WTC11 (cell line): Measurements from ENCODE around the gene EME2. TPM values are rescaled to one million over a fixed set of nuclear protein-coding genes. Genes with fewer than 3 reads are reported as not detected.

Experiments used
- ATAC-seq: fragments of 200-7000 bp; cut with Tn5 transposase; 2 replicates; pipeline ENCODE4 v1.10.0; 2021; ENCODE audit warnings: mild to moderate bottlenecking, moderate library complexity
- CTCF ChIA-PET: fragments of 300-600 bp; sonication (Branson Sonifier 250); formaldehyde crosslinking; loops from one replicate; lab custom pipeline; 2021; ENCODE audit warnings: antibody characterized with exemption; lab: Charles Lee
- POLR2A ChIA-PET: fragments of 350-600 bp; sonication (Branson Sonifier 250); formaldehyde crosslinking; loops from one replicate; lab custom pipeline; 2021; ENCODE audit warnings: antibody characterized with exemption; lab: Charles Lee
- DNase-seq: peaks from one replicate; pipeline ENCODE4 v3.0.0; 2021; ENCODE audit warnings: low spot score
- H3K27ac Mint-ChIP-seq: 2 replicates; pipeline ENCODE4 v1.8.0; 2021; ENCODE audit warnings: mixed read lengths
- H3K27me3 Mint-ChIP-seq: 2 replicates; pipeline ENCODE4 v1.8.0; 2021; ENCODE audit warnings: low read depth, mild to moderate bottlenecking, moderate library complexity, mixed read lengths
- H3K36me3 Mint-ChIP-seq: 2 replicates; pipeline ENCODE4 v1.8.0; 2021; ENCODE audit warnings: mixed read lengths
- H3K4me1 Mint-ChIP-seq: 2 replicates; pipeline ENCODE4 v1.8.0; 2022; ENCODE audit warnings: mixed read lengths
- H3K4me3 Mint-ChIP-seq: 2 replicates; pipeline ENCODE4 v1.8.0; 2021; ENCODE audit warnings: mild to moderate bottlenecking, moderate library complexity, mixed read lengths
- H3K9me3 Mint-ChIP-seq: 2 replicates; pipeline ENCODE4 v1.8.0; 2021; ENCODE audit warnings: mixed read lengths
- CBFB ChIP-seq: sonication (generic); formaldehyde crosslinking; IDR thresholded peaks from 2 replicates; pipeline ENCODE4 v1.8.1; 2022; ENCODE audit warnings: mild to moderate bottlenecking, low read depth, missing genetic modification reagents
- CREB1 ChIP-seq: sonication (generic); formaldehyde crosslinking; IDR thresholded peaks from 2 replicates; pipeline ENCODE4 v1.8.0; 2023; ENCODE audit warnings: mild to moderate bottlenecking, missing genetic modification reagents
- FOXP1 ChIP-seq: sonication (generic); formaldehyde crosslinking; IDR thresholded peaks from 2 replicates; pipeline ENCODE4 v1.8.0; 2022; ENCODE audit warnings: missing genetic modification reagents, mild to moderate bottlenecking, moderate library complexity, borderline replicate concordance
- GTF2I ChIP-seq: fragments of 250-450 bp; sonication (Bioruptor Pico); conservative IDR thresholded peaks from 2 replicates; pipeline ENCODE4 v1.4.0; 2021; ENCODE audit warnings: mild to moderate bottlenecking
- NFYB ChIP-seq: sonication (generic); formaldehyde crosslinking; conservative IDR thresholded peaks from 2 replicates; pipeline ENCODE4 v1.8.0; 2022; ENCODE audit warnings: low read depth, missing genetic modification reagents
- SMAD3 ChIP-seq: sonication (generic); formaldehyde crosslinking; IDR thresholded peaks from 2 replicates; pipeline ENCODE4 v1.8.0; 2022; ENCODE audit warnings: missing genetic modification reagents, mild to moderate bottlenecking, borderline replicate concordance
- TEAD1 ChIP-seq: sonication (generic); formaldehyde crosslinking; IDR thresholded peaks from 2 replicates; pipeline ENCODE4 v1.8.0; 2022; ENCODE audit warnings: mild to moderate bottlenecking, missing genetic modification reagents
- ZNF121 ChIP-seq: sonication (generic); formaldehyde crosslinking; IDR thresholded peaks from 2 replicates; pipeline ENCODE4 v1.8.0; 2023; ENCODE audit warnings: missing genetic modification reagents
- ZNF263 ChIP-seq: sonication (generic); formaldehyde crosslinking; IDR thresholded peaks from 2 replicates; pipeline ENCODE4 v1.8.1; 2022; ENCODE audit warnings: low read depth, mild to moderate bottlenecking, moderate library complexity, missing genetic modification reagents
- ZNF423 ChIP-seq: fragments of 250-450 bp; sonication (Bioruptor Pico); IDR thresholded peaks from 2 replicates; pipeline ENCODE4 v2.1.2; 2022; ENCODE audit warnings: mild to moderate bottlenecking, moderate library complexity
- ZNF512 ChIP-seq: sonication (generic); formaldehyde crosslinking; IDR thresholded peaks from 2 replicates; pipeline ENCODE4 v1.8.1; 2022; ENCODE audit warnings: missing genetic modification reagents, borderline replicate concordance
- total RNA-seq: library from RNA; stranded (reverse); gene quantifications from 3 replicates; pipeline ENCODE4 v1.2.3, GENCODE V29; 2021
- TF ChIP-seq, protein P1 (sequence below): sonication (generic); formaldehyde crosslinking; conservative IDR thresholded peaks from 2 replicates; pipeline ENCODE4 v1.8.1; 2023; ENCODE audit warnings: mild to moderate bottlenecking, low read depth, missing genetic modification reagents, moderate library complexity
- TF ChIP-seq, protein P2 (sequence below): sonication (generic); formaldehyde crosslinking; conservative IDR thresholded peaks from 2 replicates; pipeline ENCODE4 v1.8.1; 2022; ENCODE audit warnings: mild to moderate bottlenecking, missing genetic modification reagents

The EME2 gene
- total RNA-seq, 1 experiment from 2014 or later = 23.2 TPM

- Mint-ChIP-seq H3K27me3 (no peaks in the 10 kb centered on the region), H3K27ac (no peak overlapping the region)
Measured at GRCh38 chr16:1778200-1779179, 5.9 kb downstream of the EME2 start.

DNA sequence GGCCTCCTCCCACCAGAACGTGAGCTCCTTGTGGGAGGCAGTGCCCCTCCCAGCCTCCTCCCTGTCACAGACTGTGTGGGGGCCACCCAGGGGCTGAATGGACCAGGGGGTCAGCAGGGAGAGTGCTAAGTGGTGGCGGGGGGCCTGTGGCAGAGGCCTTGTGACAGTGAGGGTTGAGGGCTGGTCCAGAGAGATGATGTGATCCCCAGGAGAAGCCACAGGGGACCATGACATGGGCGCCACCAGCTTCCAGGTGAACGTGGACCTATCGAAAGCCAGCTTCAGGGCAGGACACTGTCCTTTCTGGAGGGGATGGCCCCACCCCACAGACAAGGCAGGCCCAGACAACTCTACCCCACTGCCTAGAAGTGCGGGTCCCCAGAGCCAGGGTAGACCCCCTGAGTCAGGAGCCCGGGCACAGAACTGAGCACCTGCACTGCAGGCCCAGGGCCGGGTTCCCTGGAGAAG is 6.7 kb downstream of the EME2 start:
- Mint-ChIP-seq H3K27ac (no peak overlapping the region), H3K4me3 (no peak overlapping the region), H3K36me3 (no peaks in the 10 kb centered on the region), H3K27me3 (no peaks in the 10 kb centered on the region), H3K4me1 (peaks cover 7% of the 10 kb centered on the region), H3K9me3 (no peaks in the 10 kb centered on the region)
- ATAC-seq (no peak), DNase-seq (no peak)
- CTCF ChIA-PET = interaction anchor here (0.6 kb wide), 1 partner anchor 17 kb away, joined by 3 read pairs; no protein-coding TSS in a partner anchor
- TF ChIP-seq NFYB (CRISPR knock-in tag) (no peak), GTF2I (CRISPR knock-in tag) (no peak), TEAD1 (no peak), ZNF263 (CRISPR knock-in tag) (no peak), ZNF512 (CRISPR knock-in tag) (no peak), ZNF423 (CRISPR knock-in tag) (no peak), CBFB (no peak), CREB1 (CRISPR knock-in tag) (no peak)
- POLR2A ChIA-PET = interaction anchor here (2.6 kb wide), 1 partner anchor 8 kb away, joined by 11 read pairs; the partner anchor contains the start of gene NME3

More at GRCh38 chr16:1778200-1779179, 5.9 kb downstream of the EME2 start:
- H3K4me1 Mint-ChIP-seq = peaks cover 7% of the 10 kb centered on the region
- ATAC-seq = no peak
- H3K4me3 Mint-ChIP-seq = no peak overlapping the region
- ChIA-PET CTCF (interaction anchor here (1.2 to 1.3 kb wide), 3 partner anchors 15 to 238 kb away, joined by 3 to 4 read pairs (median 3); no protein-coding TSS in a partner anchor), POLR2A (no interaction called here)
- no peaks in the 10 kb centered on the region for H3K9me3 Mint-ChIP-seq
- TF ChIP-seq ZNF121 = 0 out of 2 replicates have a peak, but pooled peaks have one; percentile 32
- TF ChIP-seq SMAD3 (CRISPR knock-in tag) = no peak
- no peaks in the 10 kb centered on the region for H3K36me3 Mint-ChIP-seq
- no peak for DNase-seq

DNA sequence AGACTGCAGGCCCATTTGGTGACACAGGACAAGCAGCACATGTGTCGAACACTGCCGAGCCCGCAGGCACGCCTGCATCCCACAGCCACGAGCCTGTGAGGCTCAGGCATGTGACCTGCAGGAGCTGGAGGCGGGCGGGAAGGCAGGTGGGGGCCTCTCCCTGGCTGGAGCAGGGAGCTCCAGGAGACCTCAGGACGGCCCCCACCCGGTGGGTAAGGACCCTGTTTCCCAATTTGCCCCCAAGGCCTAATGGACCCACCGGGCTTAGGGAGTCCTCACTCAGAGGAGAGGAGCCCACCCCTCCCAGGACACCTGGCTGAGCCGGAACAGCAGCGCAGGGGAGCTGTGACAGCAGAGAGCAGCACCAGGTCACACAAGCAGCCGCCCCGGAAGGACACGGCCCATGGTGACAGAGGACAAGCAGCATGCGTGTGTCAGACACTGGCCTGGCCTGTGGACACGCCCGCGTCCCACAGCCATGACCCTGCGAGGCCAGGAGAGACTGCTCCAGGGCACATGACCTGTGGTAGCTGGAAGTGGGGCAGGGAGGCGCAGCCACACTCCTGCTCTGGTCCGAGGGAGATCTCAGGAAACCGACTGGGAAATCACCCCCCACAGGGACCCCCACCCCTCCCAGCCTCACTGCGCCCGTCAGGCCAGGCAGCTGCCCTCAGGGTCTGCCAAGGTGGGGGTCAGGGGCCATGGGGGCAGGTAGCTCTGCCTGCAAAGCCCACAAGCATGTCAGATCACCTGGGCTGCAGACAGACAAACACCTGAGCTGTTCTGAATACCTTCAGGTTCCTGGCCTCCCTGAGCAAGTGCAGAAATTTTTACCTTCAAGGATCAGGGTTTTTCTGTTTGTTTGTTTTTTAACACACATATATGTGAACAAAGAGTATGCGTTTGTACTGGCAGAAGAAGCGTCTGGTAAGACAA is 7.4 kb downstream of the EME2 start:
- CTCF ChIA-PET = interaction anchor here (0.6 kb wide), 1 partner anchor 16 kb away, joined by 3 read pairs; no protein-coding TSS in a partner anchor
- Mint-ChIP-seq H3K9me3 (no peaks in the 10 kb centered on the region), H3K27me3 (no peaks in the 10 kb centered on the region), H3K36me3 (no peaks in the 10 kb centered on the region), H3K27ac (no peak overlapping the region), H3K4me3 (peak overlapping the region; percentile 81), H3K4me1 (peaks cover 7% of the 10 kb centered on the region)
- POLR2A ChIA-PET = interaction anchor here (2.6 kb wide), 1 partner anchor 9 kb away, joined by 11 read pairs; the partner anchor contains the start of gene NME3
- DNase-seq (no peak), ATAC-seq (no peak)
- TF ChIP-seq FOXP1 (CRISPR knock-in tag) = 0 out of 2 replicates have a peak, but pooled peaks have one; percentile 37
- TF ChIP-seq, protein P1, sequence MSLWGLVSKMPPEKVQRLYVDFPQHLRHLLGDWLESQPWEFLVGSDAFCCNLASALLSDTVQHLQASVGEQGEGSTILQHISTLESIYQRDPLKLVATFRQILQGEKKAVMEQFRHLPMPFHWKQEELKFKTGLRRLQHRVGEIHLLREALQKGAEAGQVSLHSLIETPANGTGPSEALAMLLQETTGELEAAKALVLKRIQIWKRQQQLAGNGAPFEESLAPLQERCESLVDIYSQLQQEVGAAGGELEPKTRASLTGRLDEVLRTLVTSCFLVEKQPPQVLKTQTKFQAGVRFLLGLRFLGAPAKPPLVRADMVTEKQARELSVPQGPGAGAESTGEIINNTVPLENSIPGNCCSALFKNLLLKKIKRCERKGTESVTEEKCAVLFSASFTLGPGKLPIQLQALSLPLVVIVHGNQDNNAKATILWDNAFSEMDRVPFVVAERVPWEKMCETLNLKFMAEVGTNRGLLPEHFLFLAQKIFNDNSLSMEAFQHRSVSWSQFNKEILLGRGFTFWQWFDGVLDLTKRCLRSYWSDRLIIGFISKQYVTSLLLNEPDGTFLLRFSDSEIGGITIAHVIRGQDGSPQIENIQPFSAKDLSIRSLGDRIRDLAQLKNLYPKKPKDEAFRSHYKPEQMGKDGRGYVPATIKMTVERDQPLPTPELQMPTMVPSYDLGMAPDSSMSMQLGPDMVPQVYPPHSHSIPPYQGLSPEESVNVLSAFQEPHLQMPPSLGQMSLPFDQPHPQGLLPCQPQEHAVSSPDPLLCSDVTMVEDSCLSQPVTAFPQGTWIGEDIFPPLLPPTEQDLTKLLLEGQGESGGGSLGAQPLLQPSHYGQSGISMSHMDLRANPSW (CRISPR knock-in tag) = no peak
- TF ChIP-seq, protein P2, sequence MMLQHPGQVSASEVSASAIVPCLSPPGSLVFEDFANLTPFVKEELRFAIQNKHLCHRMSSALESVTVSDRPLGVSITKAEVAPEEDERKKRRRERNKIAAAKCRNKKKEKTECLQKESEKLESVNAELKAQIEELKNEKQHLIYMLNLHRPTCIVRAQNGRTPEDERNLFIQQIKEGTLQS (CRISPR knock-in tag) = no peak
